ENCODE results near the gene ASTL. TPM values are rescaled to one million over a fixed set of nuclear protein-coding genes. Genes with fewer than 3 reads are reported as not detected.
A peak's percentile ranks its signal among the peaks of the same experiment; 100 is the strongest.

Gene ASTL
- total RNA-seq, 3 donors from 2014 or later (not counting 1 experiment from before 2014, with no cell fraction given): 5.5 to 11.3 (median 8.8) TPM

GRCh38 chr2:96105994-96106715, 32.1 kb downstream of the ASTL start:
- Histone ChIP-seq H3K4me3 (ENCODE audit: low read length) (no peak overlapping the region), H3K4me1 (ENCODE audit: control insufficient read depth, insufficient read depth, low read length) (no peaks in the 10 kb centered on the region), H3K27me3 (ENCODE audit: control insufficient read depth, insufficient read depth, low read length) (no peaks in the 10 kb centered on the region), H3K36me3 (ENCODE audit: control insufficient read depth, insufficient read depth, low read length) (no peaks in the 10 kb centered on the region), H3K9me3 (ENCODE audit: control insufficient read depth, insufficient read depth, low read length) (peaks cover 18% of the 10 kb centered on the region), H3K27ac (ENCODE audit: low read length) (no peak overlapping the region)
- H3K4me1 Mint-ChIP-seq: no peaks in the 10 kb centered on the region
- no peaks in the 10 kb centered on the region for H3K36me3 Mint-ChIP-seq
- DNase-seq (no peak), ATAC-seq (no peak)
- peaks cover 0 to 3% of the 10 kb centered on the region in 2 donors for H3K9me3 Mint-ChIP-seq
- intact Hi-C loops (cut with micrococcal nuclease): no loop called here
- no peak overlapping the region for H3K27ac Mint-ChIP-seq
- 94% methylated on average over 4 of the region's 8 CpGs for WGBS (ENCODE audit: insufficient coverage)
- no peak for TF ChIP-seq CTCF (IDR thresholded peaks at IDR 0.05)
- no peak overlapping the region for H3K4me3 Mint-ChIP-seq
- peaks cover 0 to 3% of the 10 kb centered on the region in 2 donors for H3K27me3 Mint-ChIP-seq (ENCODE audit: low read depth in 2 of 2)

- no peaks in the 10 kb centered on the region for H3K27me3 ChIP-seq (ENCODE audit: control insufficient read depth, insufficient read depth, low read length)
- Mint-ChIP-seq H3K4me1 (no peaks in the 10 kb centered on the region), H3K9me3 (peaks cover 0 to 3% of the 10 kb centered on the region in 2 donors), H3K4me3 (no peak overlapping the region), H3K27ac (no peak overlapping the region), H3K27me3 (ENCODE audit: low read depth in 2 of 2) (peaks cover 0 to 4% of the 10 kb centered on the region in 2 donors), H3K36me3 (no peaks in the 10 kb centered on the region)
- no peaks in the 10 kb centered on the region for H3K36me3 ChIP-seq (ENCODE audit: control insufficient read depth, insufficient read depth, low read length)
- ATAC-seq (no peak), DNase-seq (no peak)
- TF ChIP-seq CTCF (IDR thresholded peaks at IDR 0.05): no peak
- peaks cover 18% of the 10 kb centered on the region for H3K9me3 ChIP-seq (ENCODE audit: control insufficient read depth, insufficient read depth, low read length)
- intact Hi-C loops (cut with micrococcal nuclease): no loop called here
- 82% methylated on average over 3 of the region's 3 CpGs for WGBS (ENCODE audit: insufficient coverage)
- H3K4me1 ChIP-seq (ENCODE audit: control insufficient read depth, insufficient read depth, low read length): no peaks in the 10 kb centered on the region
- H3K4me3 ChIP-seq (ENCODE audit: low read length): no peak overlapping the region
- no peak overlapping the region for H3K27ac ChIP-seq (ENCODE audit: low read length)
Observed at GRCh38 chr2:96105152-96105915, 33.0 kb downstream of the ASTL start.

- Histone ChIP-seq H3K36me3 (ENCODE audit: control insufficient read depth, insufficient read depth, low read length) (no peaks in the 10 kb centered on the region), H3K4me1 (ENCODE audit: control insufficient read depth, insufficient read depth, low read length) (no peaks in the 10 kb centered on the region), H3K27ac (ENCODE audit: low read length) (no peak overlapping the region), H3K4me3 (ENCODE audit: low read length) (no peak overlapping the region), H3K9me3 (ENCODE audit: control insufficient read depth, insufficient read depth, low read length) (peaks cover 18% of the 10 kb centered on the region), H3K27me3 (ENCODE audit: control insufficient read depth, insufficient read depth, low read length) (no peaks in the 10 kb centered on the region)
- DNase-seq (peak in 1 of 2 donors; percentile 9), ATAC-seq (no peak)
- Mint-ChIP-seq H3K27ac (no peak overlapping the region), H3K4me1 (no peaks in the 10 kb centered on the region), H3K27me3 (ENCODE audit: low read depth in 2 of 2) (peaks cover 0 to 5% of the 10 kb centered on the region in 2 donors), H3K9me3 (peaks cover 0 to 3% of the 10 kb centered on the region in 2 donors), H3K36me3 (no peaks in the 10 kb centered on the region), H3K4me3 (no peak overlapping the region)
- intact Hi-C loops (cut with micrococcal nuclease): no loop called here
- 92% methylated on average over 6 of the region's 6 CpGs for WGBS (ENCODE audit: insufficient coverage)
- no peak for TF ChIP-seq CTCF (IDR thresholded peaks at IDR 0.05)
Observed at GRCh38 chr2:96104487-96104861, 33.8 kb downstream of the ASTL start.

Measured in natural killer cell (primary cell).